ELR (cell line): ENCODE results near the gene JAM2.
A peak's percentile ranks its signal among the peaks of the same experiment; 100 is the strongest.
"Not testable (repeated sequence)": the region's sequence is repeated elsewhere in the genome, so short reads cannot be mapped to it uniquely, and the experiment has no call there.

Experiments used
- DNase-seq: peaks from one replicate; pipeline ENCODE4 v3.0.0-alpha.2; 2015; ENCODE audit warnings: low read depth

JAM2 gene, protein sequence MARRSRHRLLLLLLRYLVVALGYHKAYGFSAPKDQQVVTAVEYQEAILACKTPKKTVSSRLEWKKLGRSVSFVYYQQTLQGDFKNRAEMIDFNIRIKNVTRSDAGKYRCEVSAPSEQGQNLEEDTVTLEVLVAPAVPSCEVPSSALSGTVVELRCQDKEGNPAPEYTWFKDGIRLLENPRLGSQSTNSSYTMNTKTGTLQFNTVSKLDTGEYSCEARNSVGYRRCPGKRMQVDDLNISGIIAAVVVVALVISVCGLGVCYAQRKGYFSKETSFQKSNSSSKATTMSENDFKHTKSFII

DNA sequence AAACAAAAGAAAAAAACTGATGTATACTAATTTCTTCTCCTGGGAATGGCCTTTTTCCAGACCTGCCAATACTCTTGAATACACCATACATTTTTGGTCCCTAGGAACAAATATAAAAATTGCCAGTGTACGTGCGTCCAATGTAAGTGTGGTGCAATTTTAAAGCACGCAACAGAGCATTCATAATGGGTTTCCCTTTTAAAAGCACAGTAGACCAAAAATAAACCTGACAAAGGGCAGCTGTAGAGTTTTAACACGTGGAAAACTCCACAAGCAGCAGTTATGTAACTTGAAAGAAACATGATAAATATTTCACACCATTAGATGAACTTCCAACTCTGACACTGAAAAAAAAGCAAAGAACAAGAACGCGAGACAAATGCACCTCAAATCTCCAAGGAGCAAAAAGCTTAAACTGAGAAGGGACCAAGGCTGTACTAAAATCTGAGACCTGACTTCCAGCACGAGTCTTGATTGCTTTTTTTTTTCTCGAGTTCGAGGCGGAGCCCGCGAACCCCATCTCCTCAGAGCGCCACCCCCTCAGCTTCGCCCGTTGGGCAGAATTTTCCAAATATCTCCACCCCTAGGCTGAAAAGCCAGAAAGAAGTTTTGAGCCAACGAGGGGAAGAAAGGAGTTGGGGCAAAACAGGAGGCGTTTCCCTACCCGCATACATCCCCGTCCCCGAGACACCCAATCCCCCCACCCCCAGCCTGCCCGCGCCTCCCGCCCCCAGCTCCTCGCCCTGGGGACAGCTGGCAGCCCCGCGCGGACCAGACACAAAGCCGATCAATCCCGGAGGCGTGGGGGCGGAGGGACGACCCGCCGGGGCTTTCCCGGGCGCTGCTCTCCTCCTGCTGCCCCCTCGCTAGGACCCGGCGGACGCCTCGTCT, at the start of gene JAM2:
TSS of gene JAM2 (plus strand) at position 599 of the 891 bp plus-strand sequence. CDS start 564 bp downstream, outside the sequence.
- DNase-seq: peak; percentile 57

DNA sequence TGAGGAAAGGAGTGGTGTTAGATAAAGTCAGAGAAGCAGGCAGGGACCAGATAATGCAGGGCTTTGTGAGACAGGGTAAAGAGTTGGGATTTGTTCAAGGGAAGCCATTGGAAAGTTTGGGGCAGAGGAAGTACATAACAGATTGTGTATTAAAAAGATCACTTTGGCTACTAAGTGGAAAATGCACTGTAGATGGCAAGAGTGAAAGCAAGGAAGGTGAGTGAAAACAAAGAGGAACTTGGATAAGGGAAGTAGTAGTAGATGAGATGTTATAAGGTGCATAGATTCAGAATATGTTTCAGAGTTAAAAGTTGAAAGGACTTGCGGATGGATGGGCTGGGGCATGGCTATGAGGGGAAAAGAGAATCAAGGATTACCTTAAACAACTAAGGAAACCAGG, 49.2 kb upstream of the JAM2 start:
- no peak for DNase-seq

GRCh38 chr21:25607151-25608043, 31.7 kb upstream of the JAM2 start, which contains the start of gene MRPL39:
Gene MRPL39, minus strand, starts transcription at chr21:25607481. Its CDS starts 6 bp downstream, at chr21:25607475.
- DNase-seq: peak; percentile 92

GRCh38 chr21:25608044-25608737, 30.9 kb upstream of the JAM2 start:
- DNase-seq: peak; percentile 85

DNA sequence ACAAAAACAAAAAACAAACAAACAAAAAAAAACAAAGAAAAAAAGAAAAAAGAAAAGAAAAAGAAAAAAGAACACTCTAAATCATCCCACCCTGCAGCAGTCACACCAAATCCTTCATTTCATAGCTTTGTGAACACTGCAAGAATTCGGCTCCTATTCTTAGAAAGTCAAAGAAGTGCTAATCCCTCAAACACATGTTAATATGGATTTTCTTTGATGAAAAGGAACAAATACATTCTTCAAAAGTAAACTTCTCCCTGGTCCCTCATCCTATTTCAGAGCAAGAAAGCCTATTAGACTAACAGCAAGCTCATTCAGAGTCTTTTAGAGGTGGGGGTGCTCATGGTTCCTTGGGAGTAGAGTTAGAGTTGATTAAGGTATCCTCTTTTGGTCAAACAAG, 24.6 kb upstream of the JAM2 start:
- DNase-seq: no peak

GRCh38 chr21:25615880-25616279, 23.2 kb upstream of the JAM2 start:
- DNase-seq: no peak

DNA sequence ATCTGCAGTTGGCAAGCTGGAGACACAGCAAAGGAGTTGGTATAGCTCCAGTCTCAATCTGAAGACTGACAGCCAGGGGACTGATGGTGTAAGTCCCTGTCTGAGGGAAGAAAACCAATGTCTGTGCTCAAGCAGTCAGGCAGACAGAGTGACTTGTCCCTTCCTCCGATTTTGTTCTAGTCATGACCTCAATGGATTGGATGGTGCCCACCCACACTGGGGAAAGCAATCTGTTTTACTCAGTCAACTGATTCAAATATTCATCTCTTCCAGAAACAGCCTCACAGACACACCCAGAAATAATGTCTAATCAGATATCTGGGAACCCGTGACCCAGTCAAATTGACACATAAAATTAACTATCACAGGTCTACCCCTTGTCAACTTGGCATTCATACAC, 19.9 kb upstream of the JAM2 start:
- DNase-seq: no peak

DNA sequence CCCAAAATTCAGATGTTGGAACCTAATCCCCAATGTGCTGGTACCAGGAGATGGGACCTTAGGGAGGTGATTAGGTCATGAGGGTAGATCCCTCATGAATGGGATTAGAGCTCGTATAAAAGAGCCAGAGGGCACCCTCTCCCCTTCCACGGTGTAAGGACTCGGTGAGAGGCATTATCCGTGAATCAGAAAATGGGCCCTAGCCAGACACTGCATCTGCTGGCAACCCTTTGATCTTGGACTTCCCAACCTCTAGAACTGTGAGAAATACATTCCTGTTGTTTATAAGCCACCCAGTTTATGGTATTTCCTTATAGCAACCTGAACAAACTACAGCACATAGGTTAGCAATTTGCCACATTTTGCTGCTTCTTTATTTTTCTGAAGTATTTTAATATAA, 14.5 kb upstream of the JAM2 start:
- DNase-seq: no peak

DNA sequence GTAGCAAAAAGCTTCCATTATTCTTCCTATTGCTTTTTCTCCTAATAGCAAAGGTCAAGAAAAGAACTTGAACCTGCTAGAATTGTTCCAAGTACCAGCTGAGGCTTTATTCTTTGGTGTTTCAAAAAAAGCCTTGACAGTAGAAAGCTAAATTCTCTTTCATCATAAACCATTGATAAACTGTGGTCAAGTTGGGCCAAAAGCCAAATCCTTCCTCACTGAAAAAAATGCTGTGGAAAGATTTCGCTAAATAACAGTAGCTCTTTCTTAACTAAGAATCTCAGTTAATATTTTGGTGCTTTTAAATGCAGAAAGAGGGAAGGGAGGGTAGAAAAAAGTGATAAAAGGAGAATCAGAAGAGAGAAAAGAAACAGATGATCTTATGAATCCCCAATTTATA, 14.0 kb upstream of the JAM2 start:
- no peak for DNase-seq

GRCh38 chr21:25625776-25626555, 13.1 kb upstream of the JAM2 start:
- DNase-seq: not testable (repeated sequence)

DNA sequence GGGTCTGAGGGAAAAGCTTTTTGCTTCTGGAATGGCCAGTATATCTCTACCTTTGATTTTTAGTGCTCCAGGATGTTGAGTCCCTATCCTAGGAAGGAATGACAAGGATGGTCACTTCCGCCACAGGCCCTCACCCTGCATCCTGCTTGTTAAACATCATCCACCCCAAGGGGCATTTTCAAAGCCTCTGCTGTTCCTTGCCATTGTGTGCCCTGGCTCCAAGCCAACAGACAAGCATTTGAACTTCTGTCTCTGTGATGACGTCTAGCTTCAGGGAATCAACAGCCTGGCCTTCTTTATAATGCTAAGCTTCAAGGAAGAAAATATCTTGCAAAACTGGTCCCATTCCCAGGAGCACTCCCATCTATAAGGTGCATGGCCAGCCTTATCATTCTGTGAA, 12.3 kb upstream of the JAM2 start:
- no peak for DNase-seq

DNA sequence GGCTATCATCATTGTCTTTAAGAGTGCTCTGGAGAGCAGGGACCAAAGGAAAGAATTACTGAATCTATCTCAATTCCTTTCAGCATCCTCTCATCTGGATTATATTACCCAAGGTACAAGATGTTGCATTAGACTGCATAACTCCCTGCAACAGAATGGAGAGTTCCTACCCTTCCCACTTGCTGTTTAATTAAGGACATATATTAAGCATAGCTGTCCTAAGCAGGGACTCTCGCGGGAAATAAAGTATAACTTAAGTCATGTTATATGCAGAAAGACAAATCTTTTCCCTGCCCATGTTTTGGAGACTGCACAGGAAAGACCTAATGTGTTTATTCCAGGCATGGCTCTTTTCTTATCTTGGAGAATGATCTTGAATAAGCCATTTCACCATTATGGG, 6.8 kb upstream of the JAM2 start:
- DNase-seq: no peak

GRCh38 chr21:25635310-25635709, 3.7 kb upstream of the JAM2 start:
- DNase-seq: peak; percentile 22

GRCh38 chr21:25636727-25637126, 2.3 kb upstream of the JAM2 start:
- peak; percentile 51 for DNase-seq

GRCh38 chr21:25637851-25638659, 1.0 kb upstream of the JAM2 start:
- DNase-seq: no peak

GRCh38 chr21:25639551-25640201, 618 bp downstream of the JAM2 start:
- peak; percentile 46 for DNase-seq

DNA sequence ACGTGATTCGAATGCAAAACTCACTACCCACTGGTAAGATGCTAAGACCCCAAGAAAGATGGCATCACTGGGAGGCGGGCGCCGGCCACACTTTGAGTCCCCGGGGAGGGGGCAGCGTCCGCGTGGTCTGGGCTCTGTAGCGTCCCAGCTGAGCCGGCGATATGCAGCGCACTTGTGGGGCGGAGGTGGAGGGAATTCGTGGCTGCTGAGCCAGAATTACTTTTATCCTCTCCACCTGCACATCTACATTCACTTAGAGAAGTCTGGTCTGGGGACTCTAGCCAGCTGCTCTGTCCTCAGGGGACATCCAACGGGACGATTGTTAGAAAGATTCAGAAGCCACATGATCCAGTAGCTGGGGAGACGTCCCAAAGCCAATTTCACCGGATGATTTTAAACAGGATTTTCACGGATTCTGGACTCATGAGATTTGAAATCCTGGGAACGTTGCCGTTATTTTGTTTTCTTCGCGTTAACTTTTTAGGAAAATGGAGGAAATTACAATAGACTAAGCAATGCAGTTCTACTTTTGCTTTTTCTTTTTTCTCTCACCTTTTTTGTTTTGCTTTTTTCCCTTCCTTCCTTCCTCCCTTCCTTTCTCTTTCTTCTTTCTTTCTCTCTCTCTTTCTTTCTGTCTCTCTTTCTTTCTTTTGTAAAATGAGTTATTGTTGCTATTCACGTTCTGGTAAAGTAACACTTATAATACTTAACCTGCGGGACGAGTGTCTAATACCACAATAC, 1.3 kb downstream of the JAM2 start:
- DNase-seq: peak; percentile 36

GRCh38 chr21:25640943-25641292, 1.9 kb downstream of the JAM2 start:
- DNase-seq: no peak

DNA sequence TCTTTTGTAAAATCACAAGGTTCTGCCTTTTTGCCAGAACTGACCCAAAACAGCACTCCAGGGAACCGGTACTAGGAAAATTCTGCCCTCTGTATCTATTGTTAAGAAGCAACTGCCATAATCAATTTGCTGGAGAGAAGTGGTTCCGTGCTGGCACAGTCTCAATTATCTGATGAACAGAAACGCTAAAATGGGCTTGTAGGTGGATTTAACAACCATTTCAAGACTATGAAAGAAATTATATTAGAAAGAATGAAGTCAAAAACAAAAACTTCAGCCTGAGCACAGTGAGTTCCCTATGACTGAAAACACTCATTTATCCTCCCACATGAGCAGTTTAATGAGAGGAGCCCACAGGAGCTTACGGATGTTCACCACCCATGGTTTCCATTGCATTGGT, 4.4 kb downstream of the JAM2 start:
- no peak for DNase-seq
